SK-N-MC (cell line): ENCODE data around the gene RNF125.

Source experiments
- DNase-seq: peaks from one replicate; pipeline ENCODE4 v3.0.0-alpha.2; 2011; ENCODE audit warnings: low read depth, low spot score
- H3K27ac ChIP-seq: fragments of 200-600 bp; sonication (generic); 2 replicates; pipeline ENCODE4 v1.5.1; 2016; ENCODE audit warnings: mixed run types
- H3K36me3 ChIP-seq: fragments of 200-600 bp; sonication (generic); 2 replicates; pipeline ENCODE4 v1.6.1; 2017; ENCODE audit warnings: antibody characterized with exemption, low read length, mixed read lengths; ENCODE audit not compliant: insufficient read depth
- H3K4me3 ChIP-seq: fragments of 200-600 bp; sonication (generic); 2 replicates; pipeline ENCODE4 v1.5.1; 2016
- H3K9ac ChIP-seq: fragments of 200-600 bp; sonication (generic); 2 replicates; pipeline ENCODE4 v1.8.0; 2017; ENCODE audit warnings: mixed run types, mixed read lengths; ENCODE audit not compliant: insufficient read length
- H3K9me3 ChIP-seq: fragments of 200-600 bp; sonication (generic); 2 replicates; pipeline ENCODE4 v1.6.1; 2017; ENCODE audit warnings: low read depth, mild to moderate bottlenecking, antibody characterized with exemption, low read length, moderate library complexity, mixed read lengths
- EZH2 ChIP-seq: fragments of 200-600 bp; sonication (generic); IDR thresholded peaks from one replicate; pipeline ENCODE4 v1.6.1; 2017; ENCODE audit warnings: antibody characterized with exemption
- FOXP2 ChIP-seq: optimal IDR thresholded peaks from 2 replicates; pipeline ENCODE3; 2011; ENCODE audit warnings: mild to moderate bottlenecking, moderate library complexity; ENCODE audit not compliant: insufficient read depth; ENCODE audit errors: extremely low read length, control extremely low read depth
- POLR2AphosphoS5 ChIP-seq: IDR thresholded peaks from 2 replicates; pipeline ENCODE4 v1.6.1; 2012; ENCODE audit warnings: mild to moderate bottlenecking, low read depth, low read length, borderline replicate concordance

RNF125 gene

GRCh38 chr18:32110005-32110404 is 91.4 kb downstream of the RNF125 start:
- no peaks in the 10 kb centered on the region for H3K9me3 ChIP-seq
- H3K36me3 ChIP-seq: peaks cover 43% of the 10 kb centered on the region
- no peak overlapping the region for H3K4me3 ChIP-seq
- no peak overlapping the region for H3K9ac ChIP-seq
- TF ChIP-seq EZH2 (no peak), FOXP2 (no peak), POLR2AphosphoS5 (no peak)
- no peak overlapping the region for H3K27ac ChIP-seq
- DNase-seq: no peak

GRCh38 chr18:32111706-32112105 is 93.1 kb downstream of the RNF125 start:
- no peak overlapping the region for H3K9ac ChIP-seq
- H3K27ac ChIP-seq: no peak overlapping the region
- no peak for DNase-seq
- no peak overlapping the region for H3K4me3 ChIP-seq
- no peak for TF ChIP-seq POLR2AphosphoS5
- TF ChIP-seq EZH2: no peak
- TF ChIP-seq FOXP2: no peak
- no peaks in the 10 kb centered on the region for H3K9me3 ChIP-seq
- peaks cover 54% of the 10 kb centered on the region for H3K36me3 ChIP-seq

GRCh38 chr18:32112826-32113225 is 94.2 kb downstream of the RNF125 start:
- Histone ChIP-seq H3K9ac (no peak overlapping the region), H3K4me3 (no peak overlapping the region), H3K36me3 (peaks cover 64% of the 10 kb centered on the region), H3K27ac (no peak overlapping the region), H3K9me3 (no peaks in the 10 kb centered on the region)
- DNase-seq: no peak
- TF ChIP-seq FOXP2: no peak
- TF ChIP-seq POLR2AphosphoS5: no peak
- TF ChIP-seq EZH2: no peak

- DNase-seq: no peak
- Histone ChIP-seq H3K36me3 (peaks cover 68% of the 10 kb centered on the region), H3K27ac (peak overlapping the region; percentile 55; the same call in 1 of the 2 replicates), H3K9ac (no peak overlapping the region), H3K4me3 (no peak overlapping the region), H3K9me3 (no peaks in the 10 kb centered on the region)
- TF ChIP-seq EZH2: no peak
- no peak for TF ChIP-seq FOXP2
- no peak for TF ChIP-seq POLR2AphosphoS5
Measured at GRCh38 chr18:32114293-32114942, 95.8 kb downstream of the RNF125 start.

GRCh38 chr18:32122039-32122438 is 103.4 kb downstream of the RNF125 start:
- TF ChIP-seq EZH2 (no peak), FOXP2 (no peak), POLR2AphosphoS5 (no peak)
- peaks cover 69% of the 10 kb centered on the region for H3K36me3 ChIP-seq

More at GRCh38 chr18:32122039-32122438, 103.4 kb downstream of the RNF125 start:
- no peak for DNase-seq
- no peak overlapping the region for H3K4me3 ChIP-seq
- H3K9me3 ChIP-seq: no peaks in the 10 kb centered on the region
- H3K27ac ChIP-seq: no peak overlapping the region
- no peak overlapping the region for H3K9ac ChIP-seq
